ENCODE measurements around the gene ATXN2. TPM values are rescaled to one million over a fixed set of nuclear protein-coding genes. Genes with fewer than 3 reads are reported as not detected.

ATXN2 gene
- total and polyA plus RNA-seq, 2 of the 4 experiments (the other 2 are of a cell fraction): 12.4 to 66.5 TPM

- Histone ChIP-seq H2AFZ (replicated peaks; ENCODE audit: low read length, poor library complexity) (no peak overlapping the region), H3K18ac (ENCODE audit: low read depth, low read length) (peak overlapping the region; percentile 22; the same call in 1 of the 2 replicates), H3K56ac (ENCODE audit: extremely low read depth, insufficient read depth, low read length) (no peak overlapping the region), H2BK120ac (ENCODE audit: low read depth, low read length) (peak overlapping the region; percentile 49), H3K4me3 (ENCODE audit: insufficient read depth, low read depth, low read length) (no peak overlapping the region), H3K27ac (ENCODE audit: insufficient read depth, low read length) (peak overlapping the region; percentile 86; the same call in 1 of the 2 replicates), H3K4me1 (ENCODE audit: control insufficient read depth, insufficient read depth, low read length) (peaks cover 16% of the 10 kb centered on the region), H2BK5ac (ENCODE audit: low read depth, low read length, poor library complexity, severe bottlenecking) (peak overlapping the region; percentile 59), H3K79me1 (ENCODE audit: low read depth in 1 of 2, low read length in 2 of 2) (peaks cover 14 to 54% of the 10 kb centered on the region in 2 experiments), H2BK20ac (ENCODE audit: low read depth, low read length) (peak overlapping the region; percentile 2; the same call in 1 of the 2 replicates), H3K9ac (ENCODE audit: low read depth, low read length) (no peak overlapping the region), H4K20me1 (ENCODE audit: insufficient read depth, low read length) (peaks cover 21% of the 10 kb centered on the region; the same call in 1 of the 2 replicates), H4K8ac (ENCODE audit: low read depth in 2 of 2, low read length in 2 of 2) (peak overlapping the region in 1 of 2 experiments; percentile 41; a peak in 2 of 4 replicates), H3K36me3 (ENCODE audit: control insufficient read depth, insufficient read depth, low read length) (peaks cover 16% of the 10 kb centered on the region), H4K91ac (ENCODE audit: insufficient read depth, low read depth, low read length) (peak overlapping the region; percentile 34; the same call in 1 of the 2 replicates), H3K9me1 (ENCODE audit: insufficient read depth, low read length) (peaks cover 12% of the 10 kb centered on the region; the same call in 1 of the 2 replicates), H3K4ac (ENCODE audit: low read depth, low read length) (peak overlapping the region; percentile 37; the same call in 1 of the 2 replicates), H2BK15ac (ENCODE audit: low read depth, low read length) (0 out of 3 replicates have a peak overlapping the region, but pooled peaks have one; percentile 27), H3K9me3 (ENCODE audit: control insufficient read depth, insufficient read depth, low read length) (no peaks in the 10 kb centered on the region), H2AK5ac (ENCODE audit: low read depth, low read length) (peak overlapping the region; percentile 21; the same call in 1 of the 2 replicates), H3K4me2 (ENCODE audit: low read depth, low read length) (peak overlapping the region; percentile 38; the same call in 1 of the 2 replicates), H2AK9ac (replicated peaks; ENCODE audit: low read depth, low read length, poor library complexity) (no peak overlapping the region), H4K5ac (ENCODE audit: low read depth, low read length) (no peak overlapping the region; the same call in 1 of the 2 replicates), H3K14ac (replicated peaks; ENCODE audit: low read depth, low read length) (peak overlapping the region; percentile 57), H3K27me3 (ENCODE audit: control insufficient read depth, insufficient read depth, low read length) (no peaks in the 10 kb centered on the region), H3K23ac (ENCODE audit: low read depth, low read length) (peak overlapping the region; percentile 57)
- intact Hi-C loops (cut with micrococcal nuclease) (loop anchor here (5.0 kb wide), 1 partner anchor 130 kb away; the partner anchor contains the start of gene ATXN2), dilution Hi-C loops (cut with HindIII; ENCODE audit: low sequenced_read_pairs, unreplicated experiment) (no loop called here), in situ Hi-C loops (cut with MboI; ENCODE audit: low sequenced_read_pairs) (no loop called here)
- DNase-seq (peak; percentile 65), ATAC-seq (ENCODE audit: low read depth) (peak; percentile 25)
- no CpG with 5 or more reads among the region's 3 CpGs for WGBS, 2 experiments (ENCODE audit: extremely low coverage in 2 of 2, insufficient read length in 1 of 2)
- TF ChIP-seq SMC3 (IDR thresholded peaks at IDR 0.05; ENCODE audit: low read depth, low read length): no peak
- TF ChIP-seq CEBPB (IDR thresholded peaks at IDR 0.05; ENCODE audit: low read depth, low read length): no peak
- TF ChIP-seq, protein P1, sequence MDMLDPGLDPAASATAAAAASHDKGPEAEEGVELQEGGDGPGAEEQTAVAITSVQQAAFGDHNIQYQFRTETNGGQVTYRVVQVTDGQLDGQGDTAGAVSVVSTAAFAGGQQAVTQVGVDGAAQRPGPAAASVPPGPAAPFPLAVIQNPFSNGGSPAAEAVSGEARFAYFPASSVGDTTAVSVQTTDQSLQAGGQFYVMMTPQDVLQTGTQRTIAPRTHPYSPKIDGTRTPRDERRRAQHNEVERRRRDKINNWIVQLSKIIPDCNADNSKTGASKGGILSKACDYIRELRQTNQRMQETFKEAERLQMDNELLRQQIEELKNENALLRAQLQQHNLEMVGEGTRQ (IDR thresholded peaks at IDR 0.05; ENCODE audit: low read depth, low read length): no peak
- TF ChIP-seq MXI1 (IDR thresholded peaks at IDR 0.05; ENCODE audit: borderline replicate concordance, low read depth, low read length): no peak
- no peak for TF ChIP-seq BHLHE40 (IDR thresholded peaks at IDR 0.05; ENCODE audit: low read depth, low read length)
- TF ChIP-seq ELK1 (IDR thresholded peaks at IDR 0.05; ENCODE audit: borderline replicate concordance, low read depth, low read length): no peak
- TF ChIP-seq RCOR1 (IDR thresholded peaks at IDR 0.05; ENCODE audit: insufficient replicate concordance, low read length): no peak
- peak; percentile 52 for TF ChIP-seq NFE2L2 (IDR thresholded peaks at IDR 0.05; ENCODE audit: low read depth, low read length)
- no peak for TF ChIP-seq POLR2A (IDR thresholded peaks at IDR 0.05; ENCODE audit: low read depth, low read length)
- BruUV-seq (replicated peaks): no TSS peak
- ChIA-PET CTCF (no interaction called here), POLR2A (ENCODE audit: unreplicated experiment) (no interaction called here)
Observed at GRCh38 chr12:111467092-111467856, 131.8 kb downstream of the ATXN2 start.
